Measurements from ENCODE around the gene TXNDC8. TPM values are rescaled to one million over a fixed set of nuclear protein-coding genes. Genes with fewer than 3 reads are reported as not detected.
A peak's percentile ranks its signal among the peaks of the same experiment; 100 is the strongest.

The TXNDC8 gene
- polyA plus RNA-seq, 4 donors = not detected

DNA sequence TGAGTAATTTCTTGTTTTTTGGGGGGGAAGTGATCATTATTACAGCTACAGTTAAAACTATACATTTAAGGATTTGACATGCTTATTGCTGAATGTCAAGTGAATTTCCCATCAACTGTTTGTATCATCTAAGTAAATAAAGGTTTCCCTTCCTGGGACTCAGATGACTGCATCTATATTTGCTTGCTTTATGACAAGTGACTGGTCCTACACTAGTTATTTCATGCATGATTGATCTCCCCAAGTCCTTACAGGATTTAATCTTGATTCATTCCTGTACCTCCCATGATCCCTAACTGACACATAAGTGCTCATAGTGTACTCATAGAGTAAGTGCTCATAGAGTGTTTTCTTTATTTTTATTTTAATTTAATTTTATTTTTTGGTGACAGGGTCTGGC lies 2.8 kb downstream of the TXNDC8 start:
- FAIRE-seq = no peak
- H3K27ac ChIP-seq (ENCODE audit: low read depth in 1 of 3, low read length in 2 of 3) = no peak overlapping the region

DNA sequence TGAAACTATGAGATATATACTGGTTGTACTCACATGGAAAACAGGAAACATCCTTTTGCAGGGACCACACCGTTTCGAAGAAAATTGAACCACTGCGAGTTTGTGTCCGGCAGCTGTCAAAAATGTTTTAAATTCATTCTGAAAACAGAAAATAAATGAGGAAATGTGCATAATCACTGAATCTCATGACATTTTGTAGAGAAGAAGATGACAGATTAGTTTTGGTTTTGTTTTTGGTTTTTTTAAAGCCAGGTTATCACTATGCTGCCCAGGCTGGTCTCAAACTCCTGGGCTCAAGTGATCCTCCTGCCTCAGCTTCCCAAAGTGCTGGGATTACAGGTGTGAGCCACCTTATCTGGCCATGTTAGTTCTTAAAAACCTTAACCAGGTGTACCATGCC lies 3.5 kb downstream of the TXNDC8 start:
- H3K27me3 ChIP-seq (ENCODE audit: control insufficient read depth in 3 of 3, insufficient read depth in 3 of 3, low read length in 3 of 3) = no peaks in the 10 kb centered on the region
- no peak overlapping the region for H3K27ac ChIP-seq (ENCODE audit: low read depth in 1 of 3, low read length in 2 of 3)
- no peaks in the 10 kb centered on the region for H3K36me3 ChIP-seq (ENCODE audit: control insufficient read depth in 3 of 3, insufficient read depth in 2 of 3, low read depth in 1 of 3, low read length in 3 of 3)
- no peak for DNase-seq
- H3K4me1 ChIP-seq (ENCODE audit: control insufficient read depth in 3 of 3, insufficient read depth in 2 of 3, low read depth in 1 of 3, low read length in 2 of 3) = no peaks in the 10 kb centered on the region
- no peak overlapping the region for H3K4me3 ChIP-seq (ENCODE audit: low read depth in 1 of 3, low read length in 3 of 3)
- no peaks in the 10 kb centered on the region for H3K9me3 ChIP-seq (ENCODE audit: control insufficient read depth in 2 of 2, insufficient read depth in 1 of 2, low read depth in 1 of 2, low read length in 1 of 2)
- no peak for FAIRE-seq
- 63 to 83% (median 72%) methylated on average over 4 of the region's 4 CpGs for WGBS, 3 donors

More for the DNA sequence above, 2.8 kb downstream of the TXNDC8 start:
- Histone ChIP-seq H3K4me3 (ENCODE audit: low read depth in 1 of 3, low read length in 3 of 3) (no peak overlapping the region), H3K27me3 (ENCODE audit: control insufficient read depth in 3 of 3, insufficient read depth in 3 of 3, low read length in 3 of 3) (no peaks in the 10 kb centered on the region), H3K36me3 (ENCODE audit: control insufficient read depth in 3 of 3, insufficient read depth in 2 of 3, low read depth in 1 of 3, low read length in 3 of 3) (no peaks in the 10 kb centered on the region), H3K9me3 (ENCODE audit: control insufficient read depth in 2 of 2, insufficient read depth in 1 of 2, low read depth in 1 of 2, low read length in 1 of 2) (no peaks in the 10 kb centered on the region), H3K4me1 (ENCODE audit: control insufficient read depth in 3 of 3, insufficient read depth in 2 of 3, low read depth in 1 of 3, low read length in 2 of 3) (no peaks in the 10 kb centered on the region)
- DNase-seq = no peak

DNA sequence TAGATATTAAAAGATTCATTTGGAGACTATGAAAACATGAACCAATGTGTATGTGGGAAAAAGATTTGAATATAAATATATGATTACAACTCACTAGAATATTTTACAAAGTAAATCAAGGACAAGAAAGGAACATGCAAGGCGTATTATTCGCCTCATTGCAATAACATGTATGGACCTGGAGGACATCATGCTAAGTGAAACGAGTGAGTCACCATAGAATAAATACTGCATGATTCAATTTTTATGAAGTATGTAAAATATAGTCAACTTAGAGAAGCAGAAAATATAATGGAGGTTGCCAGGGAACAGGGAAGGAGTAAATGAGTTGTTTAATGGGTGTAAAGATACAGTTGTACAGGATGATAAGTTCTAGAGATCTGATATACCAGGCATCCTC lies 4.9 kb downstream of the TXNDC8 start:
- FAIRE-seq (no peak), DNase-seq (no peak)
- H3K27ac ChIP-seq (ENCODE audit: low read depth in 1 of 3, low read length in 2 of 3) = no peak overlapping the region
- no peaks in the 10 kb centered on the region for H3K4me1 ChIP-seq (ENCODE audit: control insufficient read depth in 3 of 3, insufficient read depth in 2 of 3, low read depth in 1 of 3, low read length in 2 of 3)
- H3K36me3 ChIP-seq (ENCODE audit: control insufficient read depth in 3 of 3, insufficient read depth in 2 of 3, low read depth in 1 of 3, low read length in 3 of 3) = no peaks in the 10 kb centered on the region
- no peaks in the 10 kb centered on the region for H3K9me3 ChIP-seq (ENCODE audit: control insufficient read depth in 2 of 2, insufficient read depth in 1 of 2, low read depth in 1 of 2, low read length in 1 of 2)
- no peak overlapping the region for H3K4me3 ChIP-seq (ENCODE audit: low read depth in 1 of 3, low read length in 3 of 3)
- WGBS, 3 donors = 79 to 87% (median 85%) methylated on average over 3 of the region's 3 CpGs
- H3K27me3 ChIP-seq (ENCODE audit: control insufficient read depth in 3 of 3, insufficient read depth in 3 of 3, low read length in 3 of 3) = no peaks in the 10 kb centered on the region

DNA sequence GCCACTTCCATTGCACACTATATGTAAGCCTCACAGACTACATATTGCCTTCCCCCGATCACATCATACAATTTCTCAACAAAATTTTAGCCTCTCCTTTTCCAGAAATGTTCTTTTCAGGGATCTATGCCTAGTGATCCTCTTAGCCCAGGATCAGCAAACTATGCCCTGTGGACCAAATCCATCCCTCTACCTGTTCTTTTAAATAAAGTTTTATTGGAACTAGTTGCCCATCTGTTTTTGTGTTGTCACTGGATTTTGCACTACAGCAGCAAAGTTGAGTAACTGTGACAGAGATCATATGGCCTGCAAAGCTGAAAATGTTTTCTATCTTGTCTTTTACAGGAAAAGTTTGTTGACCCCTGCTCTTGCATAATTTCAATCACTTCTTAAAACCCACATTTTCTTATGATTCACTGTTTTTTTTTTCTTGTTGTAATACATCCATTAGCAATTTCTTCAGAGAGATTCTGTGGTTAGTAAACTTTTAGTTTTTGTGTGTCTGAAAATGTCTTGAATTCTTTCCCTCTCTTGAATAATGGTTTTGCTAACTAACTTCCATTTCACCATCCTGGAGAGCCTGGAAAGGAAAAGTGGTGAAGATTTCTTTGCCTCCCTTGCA lies 7.1 kb downstream of the TXNDC8 start:
- WGBS, 3 donors = 94 to 100% (median 100%) methylated on average over 1 of the region's 1 CpG
- Histone ChIP-seq H3K4me3 (ENCODE audit: low read depth in 1 of 3, low read length in 3 of 3) (no peak overlapping the region), H3K27ac (ENCODE audit: low read depth in 1 of 3, low read length in 2 of 3) (no peak overlapping the region), H3K9me3 (ENCODE audit: control insufficient read depth in 2 of 2, insufficient read depth in 1 of 2, low read depth in 1 of 2, low read length in 1 of 2) (no peaks in the 10 kb centered on the region), H3K36me3 (ENCODE audit: control insufficient read depth in 3 of 3, insufficient read depth in 2 of 3, low read depth in 1 of 3, low read length in 3 of 3) (no peaks in the 10 kb centered on the region), H3K4me1 (ENCODE audit: control insufficient read depth in 3 of 3, insufficient read depth in 2 of 3, low read depth in 1 of 3, low read length in 2 of 3) (no peaks in the 10 kb centered on the region), H3K27me3 (ENCODE audit: control insufficient read depth in 3 of 3, insufficient read depth in 3 of 3, low read length in 3 of 3) (no peaks in the 10 kb centered on the region)
- DNase-seq (no peak), FAIRE-seq (no peak)

DNA sequence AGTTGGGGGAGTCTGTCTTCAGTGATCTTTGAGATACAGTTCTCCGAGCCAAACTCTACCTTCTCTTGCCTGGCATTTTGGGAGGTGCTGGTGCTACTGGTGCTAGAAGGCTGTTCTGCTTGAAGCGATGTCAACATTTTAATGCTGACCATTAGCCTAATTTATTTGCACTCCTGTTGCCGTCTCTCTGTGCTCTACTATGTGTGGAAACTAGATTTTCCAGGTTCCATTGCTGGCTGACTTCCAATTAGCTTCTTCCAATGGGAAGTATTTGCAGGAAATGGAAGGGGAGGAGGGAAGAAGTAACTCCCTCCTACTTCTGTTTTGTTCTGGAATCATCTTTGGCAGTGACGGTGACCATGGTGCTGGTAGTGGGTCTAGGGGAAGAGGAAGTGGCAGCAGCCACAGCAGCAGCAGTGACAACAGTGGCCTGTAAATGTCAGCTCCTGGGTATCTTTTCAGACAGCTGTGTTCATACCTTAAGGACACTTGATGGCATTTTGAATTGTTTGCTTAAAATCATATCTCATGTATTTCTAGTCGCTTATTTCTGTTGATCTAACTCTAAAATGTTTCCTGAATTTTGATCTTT lies 7.9 kb downstream of the TXNDC8 start:
- H3K9me3 ChIP-seq (ENCODE audit: control insufficient read depth in 2 of 2, insufficient read depth in 1 of 2, low read depth in 1 of 2, low read length in 1 of 2) = no peaks in the 10 kb centered on the region
- H3K27me3 ChIP-seq (ENCODE audit: control insufficient read depth in 3 of 3, insufficient read depth in 3 of 3, low read length in 3 of 3) = no peaks in the 10 kb centered on the region
- DNase-seq (no peak), FAIRE-seq (no peak)
- H3K4me1 ChIP-seq (ENCODE audit: control insufficient read depth in 3 of 3, insufficient read depth in 2 of 3, low read depth in 1 of 3, low read length in 2 of 3) = no peaks in the 10 kb centered on the region
- H3K27ac ChIP-seq (ENCODE audit: low read depth in 1 of 3, low read length in 2 of 3) = no peak overlapping the region
- H3K36me3 ChIP-seq (ENCODE audit: control insufficient read depth in 3 of 3, insufficient read depth in 2 of 3, low read depth in 1 of 3, low read length in 3 of 3) = no peaks in the 10 kb centered on the region
- WGBS, 3 donors = 61 to 80% (median 71%) methylated on average over 5 of the region's 5 CpGs
- no peak overlapping the region for H3K4me3 ChIP-seq (ENCODE audit: low read depth in 1 of 3, low read length in 3 of 3)

DNA sequence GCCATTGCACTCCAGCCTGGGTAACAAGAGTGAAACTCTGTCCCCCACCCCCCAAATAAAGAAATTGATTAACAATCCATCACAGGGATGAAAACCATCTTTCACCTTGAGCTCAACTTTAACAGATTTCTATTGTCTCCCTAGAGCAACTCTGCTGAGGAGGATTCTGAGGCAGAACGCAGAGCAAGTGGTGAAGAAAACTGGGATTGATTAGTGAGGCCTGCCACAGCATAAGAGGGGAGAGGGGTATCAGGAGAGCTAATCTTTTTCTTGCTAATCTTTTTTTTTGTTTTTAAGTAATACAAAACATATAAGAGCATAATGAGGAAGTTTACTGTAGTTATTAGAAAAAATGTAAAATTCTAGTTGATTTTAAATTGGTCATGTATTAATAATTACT lies 8.9 kb downstream of the TXNDC8 start:
- no peaks in the 10 kb centered on the region for H3K4me1 ChIP-seq (ENCODE audit: control insufficient read depth in 3 of 3, insufficient read depth in 2 of 3, low read depth in 1 of 3, low read length in 2 of 3)
- WGBS, 3 donors = 78 to 90% (median 88%) methylated on average over 1 of the region's 1 CpG
- no peaks in the 10 kb centered on the region for H3K9me3 ChIP-seq (ENCODE audit: control insufficient read depth in 2 of 2, insufficient read depth in 1 of 2, low read depth in 1 of 2, low read length in 1 of 2)
- H3K36me3 ChIP-seq (ENCODE audit: control insufficient read depth in 3 of 3, insufficient read depth in 2 of 3, low read depth in 1 of 3, low read length in 3 of 3) = no peaks in the 10 kb centered on the region
- no peak overlapping the region for H3K4me3 ChIP-seq (ENCODE audit: low read depth in 1 of 3, low read length in 3 of 3)
- no peak for FAIRE-seq
- H3K27ac ChIP-seq (ENCODE audit: low read depth in 1 of 3, low read length in 2 of 3) = no peak overlapping the region
- no peak for DNase-seq
- no peaks in the 10 kb centered on the region for H3K27me3 ChIP-seq (ENCODE audit: control insufficient read depth in 3 of 3, insufficient read depth in 3 of 3, low read length in 3 of 3)

DNA sequence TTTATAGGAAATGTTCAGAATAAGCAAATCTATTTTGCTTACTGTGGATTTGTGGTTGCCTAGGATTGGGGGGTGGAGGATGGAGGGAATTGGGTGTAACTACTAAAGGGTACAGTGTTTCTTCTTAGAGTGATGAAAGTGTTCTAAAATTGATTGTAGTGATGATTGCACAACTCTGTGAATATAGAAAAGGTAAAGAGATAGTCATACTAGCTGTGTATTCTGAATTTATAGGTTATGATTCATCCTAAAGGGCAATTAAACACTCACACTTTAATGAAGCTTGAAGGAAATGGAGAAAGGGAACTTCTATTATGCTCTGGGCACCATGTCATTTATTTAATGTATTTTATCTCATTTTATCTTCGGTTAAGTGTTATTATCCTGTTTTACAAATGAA lies 9.9 kb downstream of the TXNDC8 start:
- 13 to 52% (median 33%) methylated on average over 1 of the region's 1 CpG for WGBS, 3 donors

DNA sequence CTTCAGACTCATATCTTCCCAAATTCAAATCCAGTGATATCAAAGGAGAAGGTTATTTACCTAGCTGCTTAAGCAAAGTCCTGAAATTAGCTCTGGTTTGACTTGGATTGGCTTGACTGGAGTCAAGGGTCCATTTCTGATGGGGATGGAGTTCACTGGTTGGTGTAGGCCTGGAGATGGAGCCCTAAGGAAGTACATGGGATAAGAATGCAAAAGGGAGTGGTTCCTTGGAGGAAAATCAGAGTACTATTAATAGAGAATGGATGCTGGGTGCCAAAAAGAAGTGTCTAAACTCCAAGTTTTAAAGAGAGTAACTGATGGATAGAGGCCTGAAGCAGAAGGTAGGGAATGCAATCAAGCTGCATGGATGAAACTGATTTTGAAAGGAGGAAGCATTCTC lies 13.8 kb downstream of the TXNDC8 start:
- Histone ChIP-seq H3K27ac (ENCODE audit: low read depth in 1 of 3, low read length in 2 of 3) (no peak overlapping the region), H3K4me1 (ENCODE audit: control insufficient read depth in 3 of 3, insufficient read depth in 2 of 3, low read depth in 1 of 3, low read length in 2 of 3) (no peaks in the 10 kb centered on the region), H3K4me3 (ENCODE audit: low read depth in 1 of 3, low read length in 3 of 3) (no peak overlapping the region), H3K27me3 (ENCODE audit: control insufficient read depth in 3 of 3, insufficient read depth in 3 of 3, low read length in 3 of 3) (no peaks in the 10 kb centered on the region), H3K9me3 (ENCODE audit: control insufficient read depth in 2 of 2, insufficient read depth in 1 of 2, low read depth in 1 of 2, low read length in 1 of 2) (no peaks in the 10 kb centered on the region), H3K36me3 (ENCODE audit: control insufficient read depth in 3 of 3, insufficient read depth in 2 of 3, low read depth in 1 of 3, low read length in 3 of 3) (no peaks in the 10 kb centered on the region)
- FAIRE-seq (no peak), DNase-seq (no peak)

More for the DNA sequence above, 9.9 kb downstream of the TXNDC8 start:
- H3K9me3 ChIP-seq (ENCODE audit: control insufficient read depth in 2 of 2, insufficient read depth in 1 of 2, low read depth in 1 of 2, low read length in 1 of 2) = no peaks in the 10 kb centered on the region
- H3K27me3 ChIP-seq (ENCODE audit: control insufficient read depth in 3 of 3, insufficient read depth in 3 of 3, low read length in 3 of 3) = no peaks in the 10 kb centered on the region
- no peak overlapping the region for H3K4me3 ChIP-seq (ENCODE audit: low read depth in 1 of 3, low read length in 3 of 3)
- no peaks in the 10 kb centered on the region for H3K36me3 ChIP-seq (ENCODE audit: control insufficient read depth in 3 of 3, insufficient read depth in 2 of 3, low read depth in 1 of 3, low read length in 3 of 3)
- DNase-seq (peak; percentile 26 to 66), FAIRE-seq (no peak)
- no peak overlapping the region for H3K27ac ChIP-seq (ENCODE audit: low read depth in 1 of 3, low read length in 2 of 3)
- H3K4me1 ChIP-seq (ENCODE audit: control insufficient read depth in 3 of 3, insufficient read depth in 2 of 3, low read depth in 1 of 3, low read length in 2 of 3) = no peaks in the 10 kb centered on the region
